Activated CD8-positive, alpha-beta T cell treated with anti-CD3 and anti-CD28 coated beads for 36 hours (primary cell): ENCODE data around the gene RTN4. TPM values are rescaled to one million over a fixed set of nuclear protein-coding genes. Genes with fewer than 3 reads are reported as not detected.

Experiments
- ATAC-seq: fragments of 200-7000 bp; cut with Tn5 transposase; one replicate; pipeline ENCODE4 v1.10.0; 2021; ENCODE audit warnings: mild to moderate bottlenecking, moderate library complexity
- CTCF ChIA-PET: fragments of 350-600 bp; sonication (Branson Sonifier 250); formaldehyde crosslinking; loops from one replicate; lab custom pipeline; 2021; ENCODE audit warnings: antibody characterized with exemption; lab: Charles Lee
- POLR2A ChIA-PET: fragments of 350-600 bp; sonication (Branson Sonifier 250); formaldehyde crosslinking; loops from one replicate; lab custom pipeline; 2021; ENCODE audit warnings: antibody characterized with exemption; lab: Charles Lee
- DNase-seq: peaks from one replicate; pipeline ENCODE4 v3.0.0-alpha.2; 2020
- H3K27ac Mint-ChIP-seq: one replicate; pipeline ENCODE4 v1.8.0; 2021; ENCODE audit warnings: mild to moderate bottlenecking, mixed read lengths
- H3K27me3 Mint-ChIP-seq: one replicate; pipeline ENCODE4 v1.8.0; 2021; ENCODE audit warnings: mixed read lengths
- H3K36me3 Mint-ChIP-seq: one replicate; pipeline ENCODE4 v1.8.0; 2021; ENCODE audit warnings: low read depth, mixed read lengths
- H3K4me1 Mint-ChIP-seq: one replicate; pipeline ENCODE4 v1.8.0; 2021; ENCODE audit warnings: low read depth, mixed read lengths
- H3K4me3 Mint-ChIP-seq: one replicate; pipeline ENCODE4 v1.8.0; 2021; ENCODE audit warnings: mild to moderate bottlenecking, moderate library complexity, mixed read lengths
- H3K9me3 Mint-ChIP-seq: one replicate; pipeline ENCODE4 v1.8.0; 2021; ENCODE audit warnings: mixed read lengths
- CTCF ChIP-seq: fragments of 200-600 bp; IDR thresholded peaks from one replicate; pipeline ENCODE4 v1.8.0; 2022; ENCODE audit warnings: antibody characterized with exemption, mild to moderate bottlenecking
- intact Hi-C: fragments of 100-400 bp; cut with micrococcal nuclease; formaldehyde crosslinking; loops from one replicate; pipeline ENCODE4 v1.10.0; 2022
- total RNA-seq, 2 experiments: library from RNA; stranded (reverse); gene quantifications; one replicate each; pipeline ENCODE4 v1.2.3, GENCODE V29; 2021

The RTN4 gene
- total RNA-seq, 2 experiments from 2014 or later: 81.5 to 85.0 TPM

- CTCF ChIA-PET: interaction anchor here (1.2 to 1.4 kb wide), 2 partner anchors 11 to 107 kb away, joined by 3 to 6 read pairs; no protein-coding TSS in a partner anchor
- intact Hi-C loops: no loop called here
- Mint-ChIP-seq H3K27ac (no peak overlapping the region), H3K27me3 (no peaks in the 10 kb centered on the region), H3K36me3 (no peaks in the 10 kb centered on the region), H3K4me3 (no peak overlapping the region), H3K4me1 (peaks cover 9% of the 10 kb centered on the region), H3K9me3 (no peaks in the 10 kb centered on the region)
- POLR2A ChIA-PET: interaction anchor here (0.6 kb wide), 1 partner anchor 21 kb away, joined by 3 read pairs; no protein-coding TSS in a partner anchor
- ATAC-seq: no peak
- no peak for DNase-seq
- no peak for TF ChIP-seq CTCF
These were observed 11.5 kb upstream of the RTN4 start for GRCh38 chr2:55061523-55062344.

- no peak overlapping the region for H3K4me3 Mint-ChIP-seq
- TF ChIP-seq CTCF: no peak
- ChIA-PET CTCF (interaction anchor here (1.3 kb wide), 1 partner anchor 108 kb away, joined by 3 read pairs; no protein-coding TSS in a partner anchor), POLR2A (no interaction called here)
- ATAC-seq (no peak), DNase-seq (no peak)
- no peaks in the 10 kb centered on the region for H3K36me3 Mint-ChIP-seq
- intact Hi-C loops: no loop called here
- H3K27ac Mint-ChIP-seq: no peak overlapping the region
- H3K27me3 Mint-ChIP-seq: no peaks in the 10 kb centered on the region
- peaks cover 13% of the 10 kb centered on the region for H3K4me1 Mint-ChIP-seq
- H3K9me3 Mint-ChIP-seq: no peaks in the 10 kb centered on the region
These were observed 9.5 kb upstream of the RTN4 start for GRCh38 chr2:55059793-55060192.

- H3K36me3 Mint-ChIP-seq: no peaks in the 10 kb centered on the region
These were observed 7.2 kb upstream of the RTN4 start for GRCh38 chr2:55057474-55057873.

GRCh38 chr2:55056024-55056521 lies 5.8 kb upstream of the RTN4 start:
- POLR2A ChIA-PET: no interaction called here
- TF ChIP-seq CTCF: no peak
- Mint-ChIP-seq H3K27ac (no peak overlapping the region), H3K36me3 (peaks cover 2% of the 10 kb centered on the region), H3K9me3 (no peaks in the 10 kb centered on the region), H3K27me3 (no peaks in the 10 kb centered on the region), H3K4me1 (peaks cover 37% of the 10 kb centered on the region), H3K4me3 (no peak overlapping the region)
- CTCF ChIA-PET: no interaction called here
- intact Hi-C loops: no loop called here
- no peak for ATAC-seq
- no peak for DNase-seq

More at GRCh38 chr2:55057474-55057873, 7.2 kb upstream of the RTN4 start:
- Mint-ChIP-seq H3K9me3 (no peaks in the 10 kb centered on the region), H3K4me3 (no peak overlapping the region), H3K27ac (no peak overlapping the region), H3K4me1 (peaks cover 25% of the 10 kb centered on the region), H3K27me3 (no peaks in the 10 kb centered on the region)
- POLR2A ChIA-PET: no interaction called here
- TF ChIP-seq CTCF: no peak
- CTCF ChIA-PET: interaction anchor here (0.8 to 1.3 kb wide), 2 partner anchors 9 to 166 kb away, joined by 3 read pairs; no protein-coding TSS in a partner anchor
- ATAC-seq (no peak), DNase-seq (no peak)
- intact Hi-C loops: no loop called here
